HCT116 (cell line): ENCODE data around the gene CRELD2. TPM values are rescaled to one million over a fixed set of nuclear protein-coding genes. Genes with fewer than 3 reads are reported as not detected.

Experiments used
- ATAC-seq: fragments of 200-7000 bp; cut with Tn5 transposase; 2 replicates; pipeline ENCODE4 v1.9.1; 2020; ENCODE audit warnings: mild to moderate bottlenecking, moderate library complexity
- BruUV-seq: library from RNA; stranded (reverse); fragments of 400-500 nt; replicated peaks from 2 replicates; lab custom pipeline; 2021; lab: Mats Ljungman, UMichigan
- CTCF ChIA-PET: fragments of 300-600 bp; sonication (Branson Sonifier 250); formaldehyde crosslinking; loops from one replicate; lab custom pipeline; 2021; ENCODE audit warnings: antibody characterized with exemption; lab: Charles Lee
- POLR2A ChIA-PET: fragments of 300-600, 350-600 bp; sonication (Branson Sonifier 250); formaldehyde crosslinking; loops from one replicate; lab custom pipeline; 2021; ENCODE audit warnings: antibody characterized with exemption; lab: Charles Lee
- RAD21 ChIA-PET, 2 experiments: fragments of 300-600 bp; sonication (Branson Sonifier 250); formaldehyde crosslinking; loops; one replicate each; lab custom pipeline; 2023; ENCODE audit warnings: low total read pairs in 2 of 2; ENCODE audit not compliant: uncharacterized antibody in 2 of 2, unreplicated experiment in 2 of 2, low non-redundant PET in 1 of 2; lab: Charles Lee
- DNase-seq: peaks from one replicate; pipeline ENCODE4 v3.0.0-alpha.2; 2010; ENCODE audit warnings: low read depth, low spot score
- H2AFZ ChIP-seq: fragments of 200-600 bp; shearing (Covaris generic), sonication (generic); 2 replicates; pipeline ENCODE4 v1.6.1; 2017; ENCODE audit warnings: low read depth, mixed run types, mixed read lengths, antibody characterized with exemption, low read length; ENCODE audit not compliant: poor library complexity, severe bottlenecking
- H3K27ac ChIP-seq: 2 replicates; pipeline ENCODE4 v1.5.1; 2012; ENCODE audit warnings: low read depth, low read length
- H3K27me3 ChIP-seq: fragments of 200-600 bp; sonication (generic); 2 replicates; pipeline ENCODE4 v1.6.1; 2016; ENCODE audit warnings: mixed run types, low read length, mixed read lengths; ENCODE audit not compliant: insufficient read depth
- H3K36me3 ChIP-seq, 2 experiments: fragments of 200-500 bp in 1 of 2; fragments of 200-600 bp in 1 of 2; sonication (Bioruptor generic) in 1 of 2; sonication (generic) in 1 of 2; 2 replicates each; pipeline versions ENCODE4 v1.5.1 to v1.6.1; 2014 to 2016; ENCODE audit warnings: low read length in 2 of 2, inconsistent platforms in 1 of 2, mixed read lengths in 1 of 2, mixed run types in 1 of 2; ENCODE audit not compliant: insufficient read depth in 2 of 2, control insufficient read depth in 1 of 2
- H3K4me1 ChIP-seq, 2 experiments: fragments of 200-600 bp in 1 of 2; sonication (generic) in 1 of 2; 2 replicates each; pipeline versions ENCODE4 v1.5.1 to v1.6.1; 2012 to 2017; ENCODE audit warnings: low read length in 2 of 2, inconsistent platforms in 1 of 2, mild to moderate bottlenecking in 1 of 2, mixed read lengths in 1 of 2, mixed run types in 1 of 2, moderate library complexity in 1 of 2; ENCODE audit not compliant: insufficient read depth in 2 of 2, control insufficient read depth in 1 of 2
- H3K4me2 ChIP-seq: fragments of 200-600 bp; sonication (generic); 2 replicates; pipeline ENCODE4 v1.6.1; 2017; ENCODE audit warnings: mixed run types, low read length, mixed read lengths
- H3K4me3 ChIP-seq, 2 experiments: fragments of 200-600 bp in 1 of 2; sonication (generic) in 1 of 2; replicated peaks in 1 of 2; 2 replicates each; pipeline ENCODE4 v1.5.1; 2011 to 2016; ENCODE audit warnings: low read length in 2 of 2, control low read depth in 1 of 2, low read depth in 1 of 2, mild to moderate bottlenecking in 1 of 2, mixed read lengths in 1 of 2, mixed run types in 1 of 2
- H3K79me2 ChIP-seq: fragments of 200-600 bp; sonication (generic); 2 replicates; pipeline ENCODE4 v1.6.1; 2017; ENCODE audit warnings: mild to moderate bottlenecking, mixed run types, low read length, moderate library complexity, mixed read lengths; ENCODE audit not compliant: insufficient read depth
- H3K9ac ChIP-seq: fragments of 200-600 bp; sonication (generic); 2 replicates; pipeline ENCODE4 v1.6.1; 2016; ENCODE audit warnings: low read length, mixed read lengths
- H3K9me2 ChIP-seq: fragments of 200-600 bp; sonication (generic), shearing (Covaris generic); 2 replicates; pipeline ENCODE4 v1.6.1; 2017; ENCODE audit warnings: mixed run types, mild to moderate bottlenecking, moderate library complexity; ENCODE audit not compliant: insufficient read depth
- H3K9me3 ChIP-seq, 2 experiments: fragments of 200-500 bp in 1 of 2; fragments of 200-600 bp in 1 of 2; sonication (Bioruptor generic) in 1 of 2; sonication (generic) in 1 of 2; 2 replicates each; pipeline ENCODE4 v1.6.1; 2014 to 2017; ENCODE audit warnings: low read length in 2 of 2, mixed read lengths in 2 of 2, inconsistent platforms in 1 of 2, low read depth in 1 of 2, mild to moderate bottlenecking in 1 of 2, mixed run types in 1 of 2, moderate library complexity in 1 of 2; ENCODE audit not compliant: control insufficient read depth in 1 of 2, insufficient read depth in 1 of 2
- H4K20me1 ChIP-seq: fragments of 200-600 bp; sonication (generic), shearing (Covaris generic); 2 replicates; pipeline ENCODE4 v1.6.1; 2017; ENCODE audit warnings: mixed run types, mild to moderate bottlenecking, moderate library complexity; ENCODE audit not compliant: insufficient read depth
- ATF3 ChIP-seq: IDR thresholded peaks from 2 replicates; pipeline ENCODE4 v1.6.1; 2012
- EGR1 ChIP-seq: IDR thresholded peaks from 2 replicates; pipeline ENCODE4 v1.6.1; 2012; ENCODE audit warnings: low read depth
- ELF1 ChIP-seq: IDR thresholded peaks from 2 replicates; pipeline ENCODE4 v1.6.1; 2012; ENCODE audit warnings: low read depth, borderline replicate concordance
- EZH2 ChIP-seq: fragments of 200-600 bp; sonication (generic); IDR thresholded peaks from 2 replicates; pipeline ENCODE4 v1.6.1; 2017; ENCODE audit warnings: antibody characterized with exemption, mixed run types
- SP1 ChIP-seq: IDR thresholded peaks from 2 replicates; pipeline ENCODE4 v1.6.1; 2012; ENCODE audit warnings: low read depth
- TCF7L2 ChIP-seq: IDR thresholded peaks from 2 replicates; pipeline ENCODE4 v1.7.0; 2011; ENCODE audit warnings: borderline replicate concordance, inconsistent platforms; ENCODE audit not compliant: insufficient read depth, insufficient read length; ENCODE audit errors: extremely low read depth
- YY1 ChIP-seq: IDR thresholded peaks from 2 replicates; pipeline ENCODE4 v1.6.1; 2011; ENCODE audit warnings: low read length, low read depth, moderate library complexity, mild to moderate bottlenecking; ENCODE audit not compliant: insufficient replicate concordance; ENCODE audit errors: extremely low read depth
- intact Hi-C: fragments of 100-400 bp; cut with micrococcal nuclease; formaldehyde crosslinking; loops from 2 replicates; pipeline ENCODE4 v1.10.0; 2022
- total RNA-seq: library from RNA; stranded (reverse); gene quantifications from one replicate; pipeline ENCODE4 v1.2.1, GENCODE V29; 2021; ENCODE audit not compliant: unreplicated experiment

CRELD2 gene
- total RNA-seq, 1 experiment from 2014 or later, result 45.8 TPM

- no peak for TF ChIP-seq ELF1
- TF ChIP-seq ATF3, result no peak
- no peak for TF ChIP-seq EZH2
- TF ChIP-seq YY1, result no peak
- no peak for TF ChIP-seq TCF7L2
Measured at GRCh38 chr22:49893025-49893424, 25.4 kb upstream of the CRELD2 start (continued).

- ATAC-seq, result peak; percentile 25
- Histone ChIP-seq H3K36me3 (peaks cover 0 to 11% of the 10 kb centered on the region in 2 experiments; a peak in 2 of 4 replicates), H2AFZ (no peak overlapping the region), H3K79me2 (no peaks in the 10 kb centered on the region), H3K9me2 (no peaks in the 10 kb centered on the region), H3K9me3 (peaks cover 0 to 1% of the 10 kb centered on the region in 2 experiments; a peak in 2 of 4 replicates), H3K4me1 (no peaks in the 10 kb centered on the region), H3K27ac (no peak overlapping the region), H3K4me3 (no peak overlapping the region), H3K27me3 (no peaks in the 10 kb centered on the region), H3K9ac (no peak overlapping the region), H4K20me1 (no peaks in the 10 kb centered on the region), H3K4me2 (no peak overlapping the region)
- ChIA-PET POLR2A (no interaction called here), CTCF (no interaction called here), RAD21 (no interaction called here)
- intact Hi-C loops, result no loop called here
- no peak for DNase-seq
- no TSS peak for BruUV-seq
- TF ChIP-seq EGR1, result no peak
Measured at GRCh38 chr22:49894322-49895054, 23.9 kb upstream of the CRELD2 start.

- Histone ChIP-seq H3K36me3 (peaks cover 0 to 6% of the 10 kb centered on the region in 2 experiments; a peak in 2 of 4 replicates), H3K9me3 (no peaks in the 10 kb centered on the region), H3K4me3 (no peak overlapping the region), H4K20me1 (no peaks in the 10 kb centered on the region), H2AFZ (no peak overlapping the region), H3K4me1 (no peaks in the 10 kb centered on the region), H3K27ac (no peak overlapping the region), H3K9me2 (no peaks in the 10 kb centered on the region), H3K27me3 (no peaks in the 10 kb centered on the region), H3K79me2 (no peaks in the 10 kb centered on the region), H3K9ac (no peak overlapping the region), H3K4me2 (no peak overlapping the region)
- intact Hi-C loops, result no loop called here
- TF ChIP-seq TCF7L2 (no peak), SP1 (no peak), EGR1 (no peak)
- ChIA-PET CTCF (no interaction called here), RAD21 (no interaction called here), POLR2A (no interaction called here)
- DNase-seq (no peak), ATAC-seq (no peak)
- no TSS peak for BruUV-seq
Measured at GRCh38 chr22:49896201-49896600, 22.2 kb upstream of the CRELD2 start.
